Uterus (tissue), 4 donors: ENCODE measurements around the gene KLK7. TPM values are rescaled to one million over a fixed set of nuclear protein-coding genes. Genes with fewer than 3 reads are reported as not detected.

Experiments used
- DNase-seq, 2 donors: peaks; one replicate each; pipeline ENCODE4 v3.0.0-alpha.2; 2019 to 2020
- H3K27ac ChIP-seq, 2 donors: fragments of 200-600 bp; sonication (generic); 1 replicate in 1 of 2; 2 replicates in 1 of 2; pipeline ENCODE4 v1.5.1; 2016 to 2018
- H3K27me3 ChIP-seq, 2 donors: fragments of 200-600 bp; sonication (generic); one replicate each; pipeline ENCODE4 v1.5.1; 2018 to 2019; ENCODE audit warnings: control low read depth in 1 of 2
- H3K36me3 ChIP-seq, 2 donors: fragments of 200-600 bp; sonication (generic); one replicate each; pipeline ENCODE4 v1.5.1; 2019; ENCODE audit warnings: control low read depth in 1 of 2
- H3K4me1 ChIP-seq, 2 donors: fragments of 200-600 bp; sonication (generic); one replicate each; pipeline ENCODE4 v1.5.1; 2018 to 2019; ENCODE audit warnings: control low read depth in 1 of 2
- H3K4me3 ChIP-seq, 2 donors: fragments of 200-600 bp; sonication (generic); 1 replicate in 1 of 2; 2 replicates in 1 of 2; pipeline ENCODE4 v1.5.1; 2018 to 2019; ENCODE audit warnings: mild to moderate bottlenecking in 1 of 2
- H3K9me3 ChIP-seq, 2 donors: fragments of 200-600 bp; sonication (generic); one replicate each; pipeline ENCODE4 v1.5.1; 2019; ENCODE audit warnings: control low read depth in 1 of 2
- POLR2A ChIP-seq, 2 donors: fragments of 450-650 bp; IDR thresholded peaks; one replicate each; pipeline ENCODE4 v1.6.1; 2016; ENCODE audit warnings: antibody characterized with exemption in 2 of 2, mild to moderate bottlenecking in 1 of 2, moderate library complexity in 1 of 2
- intact Hi-C: fragments of 100-400 bp; cut with DNase I; formaldehyde crosslinking; loops from one replicate; pipeline ENCODE4 v1.15.1; 2023; ENCODE audit warnings: low total_unique reads
- total RNA-seq, 4 donors: library from RNA; depleted of rRNA in 3 of 4; stranded (reverse); fragments of >200 nt in 3 of 4; gene quantifications; one replicate each; pipeline versions ENCODE4 v1.1.0 to v1.2.4, GENCODE V29; 2014 to 2023
- TF ChIP-seq, protein P1 (sequence below), 4 experiments: fragments of 200-600 bp in 2 of 4; fragments of 450-650 bp in 2 of 4; sonication (generic) in 2 of 4; IDR thresholded peaks; one replicate each; pipeline ENCODE4 v1.5.1; 2016 to 2019; ENCODE audit warnings: antibody characterized with exemption in 4 of 4, mild to moderate bottlenecking in 2 of 4, moderate library complexity in 1 of 4
- donor health status: DM: yes; HTN: yes; CAD: no.

Gene KLK7
- total RNA-seq, 4 donors from 2014 or later: 0.14 to 1.1 TPM; not detected in 2

DNA sequence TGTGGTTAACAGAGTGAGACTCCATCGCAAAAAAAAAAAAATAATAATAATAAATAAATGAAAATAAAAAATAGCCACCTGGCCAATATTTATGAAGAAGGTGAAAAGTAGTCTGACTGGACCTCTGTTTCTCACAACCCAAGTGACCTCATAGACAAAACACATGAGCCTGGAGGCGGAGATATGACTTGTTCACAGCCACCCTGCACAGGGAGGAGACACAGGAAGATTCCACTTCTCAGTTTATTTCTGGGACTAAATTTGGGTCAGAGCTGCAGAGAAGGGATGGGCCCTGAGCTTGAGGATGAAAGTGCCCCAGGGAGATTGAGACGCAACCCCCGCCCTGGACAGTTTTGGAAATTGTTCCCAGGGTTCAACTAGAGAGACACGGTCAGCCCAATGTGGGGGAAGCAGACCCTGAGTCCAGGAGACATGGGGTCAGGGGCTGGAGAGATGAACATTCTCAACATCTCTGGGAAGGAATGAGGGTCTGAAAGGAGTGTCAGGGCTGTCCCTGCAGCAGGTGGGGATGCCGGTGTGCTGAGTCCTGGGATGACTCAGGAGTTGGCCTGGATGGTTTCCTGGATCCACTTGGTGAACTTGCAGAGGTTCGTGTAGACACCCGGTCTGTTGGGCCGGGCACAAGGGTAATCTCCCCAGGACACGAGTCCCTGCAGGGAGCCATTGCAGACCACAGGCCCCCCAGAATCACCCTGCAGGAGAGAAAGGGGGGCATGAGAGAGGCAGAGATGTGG is 40.5 kb downstream of the KLK7 start:
- no peaks in the 10 kb centered on the region for H3K9me3 ChIP-seq
- no peaks in the 10 kb centered on the region for H3K27me3 ChIP-seq
- DNase-seq: no peak
- H3K4me1 ChIP-seq: no peaks in the 10 kb centered on the region
- intact Hi-C loops: no loop called here
- H3K36me3 ChIP-seq: no peaks in the 10 kb centered on the region
- no peak for TF ChIP-seq POLR2A (IDR thresholded peaks at IDR 0.05)
- TF ChIP-seq, protein P1, sequence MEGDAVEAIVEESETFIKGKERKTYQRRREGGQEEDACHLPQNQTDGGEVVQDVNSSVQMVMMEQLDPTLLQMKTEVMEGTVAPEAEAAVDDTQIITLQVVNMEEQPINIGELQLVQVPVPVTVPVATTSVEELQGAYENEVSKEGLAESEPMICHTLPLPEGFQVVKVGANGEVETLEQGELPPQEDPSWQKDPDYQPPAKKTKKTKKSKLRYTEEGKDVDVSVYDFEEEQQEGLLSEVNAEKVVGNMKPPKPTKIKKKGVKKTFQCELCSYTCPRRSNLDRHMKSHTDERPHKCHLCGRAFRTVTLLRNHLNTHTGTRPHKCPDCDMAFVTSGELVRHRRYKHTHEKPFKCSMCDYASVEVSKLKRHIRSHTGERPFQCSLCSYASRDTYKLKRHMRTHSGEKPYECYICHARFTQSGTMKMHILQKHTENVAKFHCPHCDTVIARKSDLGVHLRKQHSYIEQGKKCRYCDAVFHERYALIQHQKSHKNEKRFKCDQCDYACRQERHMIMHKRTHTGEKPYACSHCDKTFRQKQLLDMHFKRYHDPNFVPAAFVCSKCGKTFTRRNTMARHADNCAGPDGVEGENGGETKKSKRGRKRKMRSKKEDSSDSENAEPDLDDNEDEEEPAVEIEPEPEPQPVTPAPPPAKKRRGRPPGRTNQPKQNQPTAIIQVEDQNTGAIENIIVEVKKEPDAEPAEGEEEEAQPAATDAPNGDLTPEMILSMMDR (IDR thresholded peaks at IDR 0.05): no peak
- H3K4me3 ChIP-seq: no peak overlapping the region
- H3K27ac ChIP-seq: no peak overlapping the region

DNA sequence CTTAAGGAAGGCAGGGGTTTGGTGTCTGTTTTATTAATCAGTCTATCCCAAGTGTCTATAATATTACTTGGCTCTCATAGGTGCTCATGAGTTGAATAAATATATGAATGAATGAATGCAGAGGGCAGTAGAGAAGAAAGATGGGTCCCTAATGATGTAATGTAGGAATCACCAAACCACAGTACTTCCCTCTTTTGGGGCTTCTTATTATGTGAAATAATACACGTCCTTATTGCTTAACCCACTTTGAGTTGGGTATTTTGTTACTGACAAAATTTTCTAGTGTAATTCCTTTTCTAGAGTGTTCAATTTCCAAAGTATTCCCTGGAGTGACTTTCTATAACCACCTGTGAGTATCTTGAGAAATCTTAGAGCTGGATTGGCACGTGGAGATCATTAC is 44.1 kb downstream of the KLK7 start:
- H3K36me3 ChIP-seq: no peaks in the 10 kb centered on the region
- H3K4me1 ChIP-seq: no peaks in the 10 kb centered on the region
- H3K27ac ChIP-seq: no peak overlapping the region
- TF ChIP-seq POLR2A (IDR thresholded peaks at IDR 0.05): no peak
- TF ChIP-seq, protein P1 (IDR thresholded peaks at IDR 0.05): no peak
- no peaks in the 10 kb centered on the region for H3K27me3 ChIP-seq
- no peak for DNase-seq
- no peaks in the 10 kb centered on the region for H3K9me3 ChIP-seq
- intact Hi-C loops: no loop called here
- H3K4me3 ChIP-seq: no peak overlapping the region

DNA sequence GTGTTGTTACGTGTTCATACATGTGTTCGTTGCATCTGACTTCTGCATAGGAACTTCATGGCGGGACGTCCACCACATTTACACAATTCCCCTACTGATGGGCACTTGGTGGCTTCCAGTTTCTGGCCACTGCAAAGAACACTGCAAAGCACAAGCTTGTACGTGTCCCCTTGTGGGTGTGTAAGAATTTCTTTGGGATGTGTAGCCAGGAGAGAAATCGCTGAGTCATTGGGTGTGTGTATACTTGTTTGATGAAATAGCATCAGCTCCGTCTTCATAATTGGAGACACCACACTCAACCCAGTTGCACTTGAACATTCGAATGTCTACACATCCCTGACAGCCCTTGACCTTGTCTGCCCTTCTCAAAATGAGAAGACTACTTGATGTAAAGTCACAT is 50.1 kb downstream of the KLK7 start:
- H3K36me3 ChIP-seq: no peaks in the 10 kb centered on the region
- no peak for DNase-seq
- no peaks in the 10 kb centered on the region for H3K27me3 ChIP-seq
- H3K27ac ChIP-seq: no peak overlapping the region
- H3K4me3 ChIP-seq: no peak overlapping the region
- H3K9me3 ChIP-seq: no peaks in the 10 kb centered on the region
- intact Hi-C loops: no loop called here
- TF ChIP-seq, protein P1 (IDR thresholded peaks at IDR 0.05): no peak
- H3K4me1 ChIP-seq: no peaks in the 10 kb centered on the region

DNA sequence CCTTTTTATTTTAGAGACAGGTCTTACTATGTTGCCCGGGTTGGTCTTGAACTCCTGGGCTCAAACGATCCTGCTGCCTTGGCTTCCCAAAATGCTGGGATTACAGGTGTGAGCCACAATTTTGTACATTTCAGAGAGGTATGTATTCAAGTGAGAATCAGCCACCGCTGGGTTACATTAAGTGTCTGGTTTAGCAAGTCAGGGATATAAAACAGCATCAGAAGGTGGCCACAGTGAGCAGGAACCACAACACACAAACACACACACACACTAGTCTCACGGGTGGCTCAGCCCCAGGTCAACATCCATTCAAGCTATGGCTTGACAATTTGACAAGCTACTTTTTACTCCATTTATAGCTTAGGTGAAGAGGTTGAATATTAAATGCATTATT is 51.0 kb downstream of the KLK7 start:
- H3K4me1 ChIP-seq: no peaks in the 10 kb centered on the region

DNA sequence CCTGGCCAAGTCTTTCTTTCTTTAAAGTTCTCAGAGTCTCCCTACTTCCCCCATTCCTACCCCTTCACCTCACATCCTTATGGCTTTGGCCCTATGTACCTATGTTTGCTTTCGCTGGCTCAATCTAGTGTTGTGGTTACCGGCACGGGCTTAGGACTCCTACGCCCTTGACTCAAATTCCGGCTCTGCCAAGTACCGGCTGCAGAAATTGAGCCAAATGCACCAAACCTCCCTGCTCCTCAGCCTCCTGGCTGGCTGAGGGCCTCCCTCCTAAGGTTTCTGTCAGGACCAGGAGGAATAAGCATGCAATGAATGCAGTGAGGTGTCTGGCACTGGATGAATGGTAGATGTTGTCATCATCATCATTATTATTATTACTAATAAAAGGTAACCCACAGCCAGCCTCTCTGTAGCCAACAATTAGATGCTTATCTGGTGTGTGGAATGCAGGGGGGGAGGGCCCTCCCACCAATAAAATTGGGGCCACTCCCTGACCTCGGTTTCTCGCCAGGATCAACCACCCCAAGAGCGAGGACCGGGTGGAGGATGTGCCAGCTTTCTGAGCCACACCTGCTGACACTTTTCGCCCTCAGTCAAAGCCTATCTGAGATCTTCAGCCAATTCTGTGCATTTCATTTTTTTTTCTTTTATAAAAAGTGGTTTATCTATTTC is 51.6 kb downstream of the KLK7 start:
- Histone ChIP-seq H3K27ac (no peak overlapping the region), H3K9me3 (no peaks in the 10 kb centered on the region), H3K4me1 (no peaks in the 10 kb centered on the region), H3K36me3 (no peaks in the 10 kb centered on the region), H3K27me3 (no peaks in the 10 kb centered on the region), H3K4me3 (no peak overlapping the region)
- TF ChIP-seq, protein P1 (IDR thresholded peaks at IDR 0.05): no peak
- no peak for TF ChIP-seq POLR2A (IDR thresholded peaks at IDR 0.05)
- intact Hi-C loops: no loop called here
- no peak for DNase-seq

More for the DNA sequence above, 51.0 kb downstream of the KLK7 start:
- Histone ChIP-seq H3K27ac (no peak overlapping the region), H3K4me3 (no peak overlapping the region), H3K9me3 (no peaks in the 10 kb centered on the region), H3K27me3 (no peaks in the 10 kb centered on the region), H3K36me3 (no peaks in the 10 kb centered on the region)
- intact Hi-C loops: no loop called here
- no peak for DNase-seq
- TF ChIP-seq POLR2A (IDR thresholded peaks at IDR 0.05): no peak
- TF ChIP-seq, protein P1 (IDR thresholded peaks at IDR 0.05): no peak
